GM19397 (cell line): ENCODE results near the gene ACKR2.
A peak's percentile ranks its signal among the peaks of the same experiment; 100 is the strongest.

Experiments used
- ATAC-seq: cut with Tn5 transposase; IDR thresholded peaks from one replicate; pipeline ENCODE4 v1.9.1; 2021; ENCODE audit warnings: mild to moderate bottlenecking, moderate library complexity; ENCODE audit not compliant: unreplicated experiment

The ACKR2 gene

DNA sequence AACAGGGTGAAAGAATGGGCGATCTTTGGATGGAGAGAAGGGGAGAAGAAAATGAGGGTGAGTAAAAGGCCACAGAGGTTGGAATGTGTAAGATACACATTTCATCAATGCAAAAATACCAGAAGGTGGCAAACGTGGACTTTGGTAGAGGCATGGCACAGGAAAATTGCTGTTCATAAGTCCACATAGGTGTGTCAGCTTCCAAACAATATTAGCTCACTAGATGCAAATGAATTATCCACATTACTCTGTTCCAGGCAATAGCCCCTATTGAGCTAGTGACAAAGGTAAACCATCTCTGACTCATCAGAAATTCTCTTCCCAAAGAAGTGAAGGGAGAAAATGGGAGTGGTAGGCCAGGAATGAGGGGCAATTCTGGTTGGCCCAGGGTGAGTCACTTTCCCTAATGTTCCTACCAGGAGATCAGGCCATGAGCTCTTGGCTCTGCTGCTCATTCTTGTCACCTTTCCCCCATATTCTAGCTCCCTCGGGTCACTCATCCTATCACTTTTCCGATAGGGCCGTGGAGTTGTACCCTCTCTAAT, 19.9 kb downstream of the ACKR2 start:
- ATAC-seq, result no peak

DNA sequence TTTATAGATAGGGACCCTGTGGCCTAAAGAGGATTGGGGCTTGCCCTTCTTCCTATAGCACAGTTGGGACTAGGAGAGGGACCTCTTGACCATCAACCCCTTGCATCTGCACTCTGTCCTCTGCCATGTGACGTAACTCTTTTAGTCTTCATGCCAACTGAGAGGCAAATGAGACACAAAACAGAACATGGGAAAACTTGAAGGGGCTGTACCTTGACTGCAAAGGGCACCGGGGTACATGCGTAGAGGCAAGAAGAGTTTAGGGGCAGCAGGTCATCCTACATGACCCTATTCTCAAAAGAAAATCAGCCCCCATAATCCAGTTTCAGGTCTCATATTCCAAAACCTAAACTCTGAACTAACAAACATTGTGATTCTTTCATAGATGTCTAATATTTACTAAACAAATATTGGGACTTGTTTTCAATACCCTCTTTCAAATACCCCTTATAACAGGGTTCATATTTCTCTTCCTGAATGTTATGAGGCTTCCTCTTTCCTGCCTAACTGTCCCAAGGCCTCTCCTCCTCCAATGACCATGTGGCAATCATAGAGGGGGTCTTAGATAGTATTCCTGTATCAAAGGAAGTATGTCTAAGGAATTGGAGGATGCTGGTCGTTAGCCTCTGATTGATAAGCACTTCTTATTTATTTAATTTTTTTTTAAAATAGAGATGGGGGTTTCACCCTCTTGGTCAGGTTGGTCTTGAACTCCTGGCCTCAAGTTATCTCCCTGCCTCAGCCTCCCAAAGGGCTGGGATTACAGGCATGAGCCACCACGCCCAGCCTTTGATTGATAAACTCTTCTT, 20.6 kb downstream of the ACKR2 start:
- ATAC-seq, result no peak

DNA sequence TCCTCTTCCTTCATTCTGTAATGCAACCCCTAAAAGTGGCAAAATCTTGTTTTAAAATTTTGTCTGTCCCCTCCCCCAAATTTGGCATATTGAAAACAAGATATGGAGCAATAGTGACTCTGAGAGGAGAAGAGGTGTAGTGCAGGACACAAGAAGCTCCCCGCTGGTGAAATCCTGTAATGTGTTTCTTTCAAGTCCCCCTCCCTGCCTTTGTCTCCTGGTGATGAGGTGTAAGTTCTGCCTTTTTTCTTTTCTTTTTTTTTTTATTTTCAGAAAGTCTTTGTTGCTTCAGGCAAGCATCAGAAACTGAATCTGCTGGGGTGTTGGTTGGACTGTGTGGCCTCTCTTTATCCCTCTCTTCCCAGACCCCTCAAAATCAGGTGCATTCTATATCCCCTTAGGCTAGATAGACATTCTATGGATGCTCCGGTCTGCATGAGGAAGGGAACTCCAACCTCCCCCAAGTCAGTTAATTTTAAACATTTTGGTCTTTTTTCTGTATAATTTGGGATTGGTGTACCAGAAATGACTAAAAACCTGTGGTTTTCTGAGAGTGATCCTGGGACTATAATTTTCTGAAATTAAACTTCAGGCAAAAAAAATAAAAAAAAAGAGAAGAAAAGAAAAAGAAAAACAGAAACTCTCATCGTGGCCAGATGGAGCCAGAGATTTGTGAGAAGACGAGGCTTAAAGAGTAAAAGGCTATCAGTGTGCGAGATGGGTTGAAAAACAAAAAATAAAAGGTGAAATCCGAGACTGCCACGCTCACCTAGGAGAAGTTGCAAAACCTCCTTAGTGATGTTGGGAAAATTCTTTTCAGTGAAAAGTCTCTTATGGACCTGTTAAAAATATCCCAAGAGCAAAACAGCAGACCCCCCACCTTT, 21.4 kb downstream of the ACKR2 start:
- no peak for ATAC-seq

DNA sequence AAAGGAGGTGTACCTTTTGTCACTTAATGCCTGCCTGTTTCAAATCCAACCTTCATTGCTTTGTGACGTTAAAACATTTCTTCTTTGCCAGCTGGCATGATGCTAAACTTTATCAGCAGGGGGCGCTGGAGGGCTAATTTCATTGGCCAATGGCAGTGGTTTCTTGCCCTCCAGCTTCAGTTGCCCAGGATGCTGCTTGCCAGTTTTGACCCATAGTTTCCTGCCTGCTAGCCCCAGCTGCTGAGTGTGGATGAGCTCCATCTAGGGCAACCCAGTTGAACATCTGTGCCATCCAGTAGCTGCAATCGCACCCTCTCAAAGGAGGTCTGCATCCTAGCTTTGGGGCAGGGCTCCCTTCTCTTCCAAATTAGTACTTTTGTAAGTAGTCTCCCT, 22.1 kb downstream of the ACKR2 start:
- ATAC-seq, result no peak

DNA sequence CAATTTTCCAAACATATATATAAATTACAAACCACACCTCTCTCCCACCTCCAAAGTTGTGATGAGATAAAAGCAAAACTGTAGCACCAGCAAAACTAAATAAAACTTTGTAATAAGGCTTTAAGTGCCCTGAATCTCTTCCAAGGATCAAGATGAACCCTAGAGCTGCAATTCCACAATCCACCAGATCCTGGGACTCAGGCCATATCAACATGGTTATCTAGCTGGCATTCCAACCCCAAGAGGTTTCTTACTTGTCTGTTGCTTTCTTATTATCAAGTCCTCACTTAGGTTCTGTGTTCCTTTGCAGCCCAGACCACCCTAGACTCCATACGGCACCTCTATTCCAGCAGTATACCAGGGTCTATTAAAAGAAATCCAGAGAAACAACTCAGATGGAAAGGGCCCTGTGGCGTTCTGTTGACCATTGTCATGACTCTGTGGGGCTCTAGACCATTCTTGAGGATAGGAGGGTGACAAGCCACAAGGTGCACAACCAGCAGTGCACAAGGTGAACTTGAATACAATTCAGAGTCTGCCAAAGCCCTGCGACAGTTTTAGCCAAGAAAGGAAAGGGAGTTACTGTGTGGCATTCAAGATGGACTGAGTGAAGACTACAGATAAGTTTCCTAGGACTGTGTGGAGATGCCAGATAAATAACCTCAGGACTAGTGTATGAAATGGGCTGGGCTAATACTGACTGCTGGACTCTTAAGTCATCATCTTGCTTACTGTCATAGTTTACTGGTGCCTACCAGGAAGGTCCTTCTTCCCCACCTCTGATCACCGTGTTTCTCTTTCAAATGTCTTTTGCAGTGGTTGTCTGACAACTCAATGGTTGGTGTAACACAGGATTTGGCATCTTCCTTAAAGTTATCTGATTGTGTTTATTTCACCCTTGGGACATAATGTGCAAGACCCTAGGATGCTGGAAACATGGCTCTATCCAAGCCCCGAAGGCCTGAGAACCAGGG, 27.2 kb downstream of the ACKR2 start:
- ATAC-seq, result no peak

DNA sequence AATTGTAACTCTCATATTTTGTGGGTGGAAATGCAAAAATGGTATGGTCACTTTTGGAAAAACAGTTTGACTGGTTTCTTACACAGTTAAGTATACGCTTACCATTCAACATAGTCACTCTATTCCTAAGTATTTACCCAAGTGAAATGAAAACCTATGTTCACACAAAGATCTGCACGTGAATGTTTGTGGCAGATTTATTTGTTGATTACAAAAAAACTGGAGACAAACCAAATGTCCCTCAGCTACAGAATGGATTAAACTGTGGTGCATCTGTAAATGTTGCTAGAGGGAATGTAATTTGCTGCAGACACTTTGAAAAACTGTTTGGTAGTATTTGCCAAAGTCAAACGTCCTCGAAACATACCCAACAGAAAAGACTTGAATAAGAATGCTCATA, 29.3 kb downstream of the ACKR2 start:
- ATAC-seq, result no peak

DNA sequence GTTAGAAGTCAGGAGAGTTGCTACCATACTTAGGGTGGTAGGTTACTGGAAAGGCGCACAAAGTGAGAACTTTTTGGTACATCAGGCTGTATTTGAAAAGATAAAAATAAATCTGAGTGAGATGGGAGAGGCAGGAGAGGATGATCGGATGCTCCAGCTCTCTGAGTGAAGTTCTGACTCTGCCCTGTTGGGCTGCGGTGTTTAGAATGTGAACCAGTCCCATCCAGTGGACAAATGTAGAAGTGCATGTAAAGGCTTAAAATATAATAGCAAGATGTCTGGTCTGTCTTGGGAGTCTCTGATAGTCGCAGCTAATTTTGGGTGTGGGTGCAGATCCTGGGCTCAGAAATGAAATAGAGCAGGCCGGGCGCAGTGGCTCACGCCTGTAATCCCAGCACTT, 30.4 kb downstream of the ACKR2 start:
- peak; percentile 85 for ATAC-seq

DNA sequence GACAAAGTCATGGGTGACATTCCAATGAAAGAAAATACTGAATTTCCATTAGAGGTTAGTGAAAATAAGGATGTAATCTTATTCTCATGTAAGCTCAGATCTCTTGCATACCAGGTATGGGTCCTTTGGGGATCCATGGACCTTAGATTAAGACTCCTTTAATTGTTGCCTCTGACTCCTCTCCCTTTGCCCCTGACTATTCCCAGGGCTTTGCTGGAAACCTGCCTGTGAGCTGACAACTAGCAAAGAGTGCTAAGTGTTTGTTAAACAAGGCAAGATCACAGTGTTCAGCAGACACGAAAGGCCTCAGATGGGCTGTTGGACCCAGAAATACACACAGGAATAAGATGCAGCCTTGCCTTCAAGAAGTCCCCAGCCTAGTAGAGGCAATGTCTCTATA, 32.1 kb downstream of the ACKR2 start:
- no peak for ATAC-seq

DNA sequence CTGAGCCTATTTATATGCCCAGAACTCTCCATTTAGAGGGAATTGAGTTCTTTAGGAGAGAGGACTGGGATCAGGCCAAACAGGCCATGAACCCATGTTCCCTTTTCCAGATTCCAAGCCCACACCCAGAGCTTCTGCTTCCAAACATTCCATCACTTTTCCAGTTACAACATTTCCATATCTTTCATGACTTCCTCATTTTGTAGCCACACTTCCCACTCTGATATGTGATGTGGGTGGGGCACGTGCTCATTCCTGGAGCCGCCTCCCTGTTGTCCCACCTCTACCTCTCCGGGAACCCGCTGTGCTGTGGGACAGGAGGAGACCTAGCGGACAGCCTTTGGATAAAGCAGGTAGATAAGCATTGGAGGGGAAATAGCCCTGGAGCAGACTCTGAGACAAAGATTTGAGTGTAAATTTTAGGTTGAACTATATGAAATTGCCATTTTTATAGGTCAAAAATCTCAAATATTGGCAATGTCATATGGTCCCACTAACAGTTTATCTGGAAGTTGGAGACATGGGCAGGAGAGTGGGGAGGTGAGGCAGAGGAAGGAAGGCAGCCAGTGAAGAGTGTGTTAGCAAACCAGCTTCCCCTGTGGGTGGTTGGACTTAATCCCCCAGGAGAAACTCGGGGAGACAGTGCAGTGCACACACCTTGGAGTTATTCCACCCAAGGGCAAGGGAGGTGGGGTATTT, 34.6 kb downstream of the ACKR2 start:
- no peak for ATAC-seq

DNA sequence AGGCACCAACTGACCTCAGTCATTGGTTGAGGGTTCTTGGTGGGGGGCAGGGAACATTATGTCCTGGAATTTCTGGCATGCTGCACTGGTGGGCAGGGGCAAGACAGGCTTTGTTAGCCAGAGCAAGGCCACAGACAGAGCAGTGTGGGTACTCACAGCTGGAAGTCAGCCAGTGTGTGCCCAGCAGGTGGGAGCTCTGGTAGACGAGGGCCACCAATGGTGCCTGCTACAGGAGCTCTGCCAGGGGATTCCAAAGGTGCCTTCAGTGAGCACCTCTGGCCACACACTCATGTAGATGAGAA, 35.1 kb downstream of the ACKR2 start:
- ATAC-seq, result no peak

DNA sequence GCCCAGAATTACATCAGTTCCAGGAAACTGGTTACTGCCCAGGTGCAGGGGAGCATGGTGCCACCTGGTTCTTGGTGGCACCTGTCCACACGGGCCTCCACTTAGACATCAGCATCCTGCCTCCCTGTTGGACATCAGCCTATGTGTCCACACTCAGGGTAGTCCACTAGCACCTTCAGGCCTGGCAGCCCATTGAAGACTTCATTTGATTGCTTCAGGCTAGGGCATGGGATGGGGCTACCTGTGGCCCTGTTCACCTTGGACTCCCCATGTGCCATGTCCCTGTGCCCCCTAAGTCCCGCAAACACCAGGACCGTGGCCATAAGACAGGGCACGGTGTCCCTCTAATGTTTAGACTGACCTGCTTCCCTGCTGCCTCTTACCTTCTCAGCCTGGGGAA, 35.6 kb downstream of the ACKR2 start:
- no peak for ATAC-seq

DNA sequence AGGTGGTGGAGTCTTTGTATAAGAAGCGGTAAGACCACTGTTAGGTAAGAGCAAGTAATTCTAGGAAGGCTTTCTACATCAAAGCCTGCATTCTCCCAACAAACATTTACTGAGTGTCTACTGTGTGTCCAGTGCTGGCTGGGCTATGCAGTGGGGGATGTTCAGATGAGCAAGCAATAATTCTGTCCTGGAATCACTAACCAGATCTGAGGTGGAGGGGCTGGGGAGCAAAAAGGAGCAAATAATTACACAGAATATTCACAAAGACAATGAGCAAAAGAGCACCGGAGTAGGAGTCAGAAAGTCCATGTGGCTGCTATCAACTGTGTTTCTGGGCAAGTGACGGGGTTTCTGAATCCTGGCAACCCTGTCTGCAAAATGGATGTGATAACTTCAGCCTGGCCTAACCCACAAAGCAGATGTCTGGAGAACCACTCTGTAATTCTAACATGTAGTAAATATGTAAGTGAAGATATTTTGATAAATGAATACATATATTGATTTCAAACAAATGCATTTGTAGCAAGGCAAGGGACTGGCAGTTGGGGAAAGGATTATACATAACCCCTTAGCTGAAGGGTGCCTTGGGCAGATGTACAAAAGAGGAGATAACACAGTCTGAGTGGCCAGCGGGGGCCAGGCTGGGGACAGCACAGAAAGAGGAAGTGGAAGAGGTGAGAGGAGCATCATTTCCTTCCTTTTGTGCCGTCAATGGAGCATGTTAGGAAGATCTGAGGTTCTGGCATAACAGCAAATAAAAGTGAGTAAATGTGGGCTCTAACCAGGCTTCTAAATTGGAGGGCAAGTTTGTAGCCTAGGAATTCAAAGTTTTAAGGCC, 37.7 kb downstream of the ACKR2 start:
- no peak for ATAC-seq

DNA sequence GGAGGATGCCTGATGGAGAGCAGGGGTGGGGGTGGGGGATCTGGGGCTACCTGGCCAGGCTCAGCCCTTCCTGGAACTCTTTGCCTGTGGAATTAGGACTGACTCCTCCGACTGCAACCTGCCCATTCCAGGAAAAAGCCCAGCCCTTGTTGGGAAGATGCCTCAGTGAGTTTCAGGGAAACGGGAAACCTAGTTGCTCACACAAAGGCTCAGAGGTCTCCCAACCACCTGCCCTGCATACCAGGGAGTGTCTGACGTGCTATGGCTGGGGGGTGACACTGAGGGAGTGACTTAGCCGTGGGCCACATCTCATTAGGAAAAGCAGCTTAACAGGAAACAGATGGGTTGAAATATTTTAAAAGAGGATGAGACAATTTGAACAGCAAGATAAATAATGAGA, 38.5 kb downstream of the ACKR2 start:
- no peak for ATAC-seq

DNA sequence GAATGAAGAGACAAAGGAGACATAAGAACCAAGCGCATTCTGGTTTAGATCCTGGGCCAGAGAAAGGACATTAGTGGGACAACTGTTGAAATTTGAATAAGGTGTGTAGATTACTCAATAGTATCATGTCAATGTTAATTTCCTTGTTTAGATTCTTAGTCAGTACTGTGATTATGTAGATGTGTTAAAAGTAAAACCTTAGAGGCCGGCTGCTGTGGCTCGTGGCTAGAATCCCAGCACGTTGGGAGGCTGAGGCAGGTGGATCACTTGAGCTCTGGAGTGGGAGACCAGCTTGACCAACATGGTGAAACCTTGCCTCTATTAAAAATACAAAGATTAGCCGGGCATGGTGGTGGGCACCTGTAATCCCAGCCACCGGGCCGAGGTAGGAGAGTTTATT, 39.8 kb downstream of the ACKR2 start:
- ATAC-seq, result no peak

DNA sequence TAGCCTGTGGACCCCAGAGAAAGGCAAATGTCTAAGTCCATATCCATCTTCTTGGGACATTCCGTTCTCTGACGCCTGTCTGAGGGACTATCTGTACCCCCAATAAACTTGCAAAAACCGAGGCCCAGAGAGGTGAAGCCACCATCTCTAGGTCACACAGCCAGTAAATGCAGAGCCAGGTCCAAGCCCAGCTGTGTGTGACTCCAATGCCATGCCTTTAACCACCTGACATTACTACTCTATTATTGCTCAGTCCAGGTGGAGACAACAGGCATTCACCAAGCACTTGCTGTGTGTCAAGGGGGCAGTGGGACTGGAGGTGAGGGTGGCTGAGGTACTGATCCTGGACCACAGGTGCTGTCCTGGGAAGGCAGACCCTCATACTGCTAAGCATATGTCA, 41.0 kb downstream of the ACKR2 start:
- no peak for ATAC-seq

DNA sequence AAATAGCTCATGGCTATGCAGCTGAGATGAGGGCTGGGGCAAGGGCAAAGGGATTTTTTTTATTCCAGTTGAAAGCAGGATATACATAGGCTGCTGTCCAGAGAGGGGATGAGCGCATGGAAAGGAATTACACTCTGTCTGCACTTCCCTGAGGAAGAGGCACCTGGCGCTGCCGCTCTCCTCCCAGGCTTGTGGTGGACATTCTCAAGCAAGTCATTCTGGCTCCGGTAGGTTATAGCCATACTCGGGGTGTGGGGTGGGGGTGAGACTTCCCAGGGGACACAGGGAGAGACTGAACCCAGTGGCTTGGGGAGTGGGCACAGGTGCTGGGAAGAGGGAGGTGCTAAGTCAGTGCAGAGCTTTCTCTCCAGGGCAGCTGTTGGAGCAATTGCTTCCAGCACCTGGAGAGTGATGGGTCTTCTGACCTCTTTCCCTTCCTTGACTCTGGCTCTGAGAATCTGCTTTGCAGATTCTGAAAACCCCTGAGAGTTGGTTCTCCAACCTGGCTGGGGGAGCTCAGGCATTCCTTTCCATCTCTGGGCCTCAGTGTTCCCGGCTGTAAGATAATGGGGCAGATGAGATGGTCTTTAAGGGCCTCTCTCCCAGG, 42.1 kb downstream of the ACKR2 start:
- no peak for ATAC-seq

DNA sequence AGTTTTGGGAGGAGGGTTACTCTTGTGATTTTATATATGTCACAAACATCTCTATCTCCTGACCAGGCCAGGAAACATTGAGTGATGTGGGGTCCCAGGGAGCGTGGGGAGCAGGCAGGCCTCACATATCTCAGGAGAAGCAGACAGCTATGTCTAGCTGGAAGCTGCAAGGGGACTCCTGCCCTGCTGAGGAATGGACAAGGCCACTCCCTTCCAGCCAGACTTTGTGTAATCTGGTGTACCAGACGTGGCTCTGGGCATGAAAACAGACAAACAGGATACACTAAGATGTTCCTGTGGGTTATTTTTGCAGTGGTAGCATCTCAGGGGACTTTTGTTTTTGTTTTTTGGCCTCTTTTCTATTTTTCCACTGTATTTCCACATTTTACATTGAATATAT, 43.2 kb downstream of the ACKR2 start:
- ATAC-seq, result no peak

DNA sequence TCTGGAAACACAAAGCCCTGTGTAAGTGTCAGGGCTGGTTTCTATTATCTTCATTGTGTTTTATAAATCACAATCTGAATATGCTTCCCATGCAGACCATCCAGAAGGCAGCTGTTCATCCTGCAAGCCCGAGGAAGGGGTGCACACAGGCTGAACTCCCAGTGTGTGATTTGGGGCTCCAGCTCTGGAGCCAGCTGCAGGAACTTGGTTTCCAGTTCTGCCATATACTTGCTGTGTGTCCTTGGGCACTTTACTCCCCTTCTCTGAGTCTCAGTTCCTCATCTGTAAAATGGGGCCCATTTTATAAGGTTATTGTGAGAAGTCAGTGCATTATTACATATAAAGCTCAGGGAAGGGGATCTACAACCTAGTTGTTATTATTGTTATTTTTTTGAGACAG, 43.8 kb downstream of the ACKR2 start:
- no peak for ATAC-seq

DNA sequence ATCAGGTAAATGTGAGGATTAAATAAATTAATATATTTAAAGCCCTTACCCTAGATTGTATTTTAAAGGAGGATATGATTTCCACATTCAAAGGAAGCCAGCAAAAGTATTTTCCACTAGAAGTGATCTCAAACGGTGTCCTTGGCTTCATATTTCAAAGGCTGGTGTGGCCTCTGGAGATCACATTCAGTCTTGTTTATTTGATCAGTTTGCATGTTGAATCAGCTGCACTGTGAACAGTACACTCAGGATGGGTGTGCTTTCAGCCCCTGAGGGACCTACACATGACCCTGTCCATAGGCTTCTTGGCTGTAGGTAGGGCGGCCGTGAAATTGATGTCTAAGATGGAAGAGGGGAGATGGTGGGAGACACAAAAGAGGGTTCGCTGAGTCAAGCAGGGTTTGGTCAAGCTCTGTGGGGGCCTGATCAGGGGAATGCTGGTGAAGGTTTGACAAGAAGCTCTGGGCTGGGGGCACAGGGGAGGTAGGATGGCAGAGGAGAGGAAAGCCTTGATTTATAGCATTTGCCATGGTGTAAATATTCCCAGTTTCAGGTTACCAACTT, 44.6 kb downstream of the ACKR2 start:
- no peak for ATAC-seq
